B cell (primary cell): ENCODE results near the gene RPIA. TPM values are rescaled to one million over a fixed set of nuclear protein-coding genes. Genes with fewer than 3 reads are reported as not detected.

Source experiments
- ATAC-seq: fragments of 200-7000 bp; cut with Tn5 transposase; one replicate; pipeline ENCODE4 v1.10.0; 2021; ENCODE audit warnings: low read depth, mild to moderate bottlenecking, moderate number of reproducible peaks, moderate library complexity
- CTCF ChIA-PET: fragments of 350-600 bp; sonication (Branson Sonifier 250); formaldehyde crosslinking; loops from one replicate; lab custom pipeline; 2021; ENCODE audit warnings: antibody characterized with exemption, inconsistent platforms; lab: Charles Lee
- POLR2A ChIA-PET: fragments of 350-600 bp; sonication (Branson Sonifier 250); formaldehyde crosslinking; loops from one replicate; lab custom pipeline; 2021; ENCODE audit warnings: antibody characterized with exemption; lab: Charles Lee
- DNase-seq: peaks from one replicate; pipeline ENCODE4 v3.0.0; 2013
- H2AFZ ChIP-seq: 2 replicates; pipeline ENCODE4 v1.6.1; 2012; ENCODE audit warnings: mild to moderate bottlenecking, low read depth, low read length; ENCODE audit not compliant: insufficient read depth, poor library complexity, severe bottlenecking
- H3K27ac ChIP-seq, 2 donors: 1 replicate in 1 of 2; 2 replicates in 1 of 2; pipeline ENCODE4 v1.5.1; 2012 to 2013; ENCODE audit warnings: low read length in 2 of 2, mild to moderate bottlenecking in 2 of 2, moderate library complexity in 1 of 2
- H3K27me3 ChIP-seq, 4 experiments: fragments of 200-600 bp in 1 of 4; sonication (generic) in 1 of 4; replicated peaks in 1 of 4; 1 replicate in 2 of 4; 2 replicates in 2 of 4; pipeline versions ENCODE4 v1.6.1 to v1.7.0; 2013 to 2016; ENCODE audit warnings: low read length in 3 of 4, mild to moderate bottlenecking in 2 of 4, mixed read lengths in 1 of 4, moderate library complexity in 1 of 4; ENCODE audit not compliant: insufficient read depth in 4 of 4, control insufficient read depth in 3 of 4; ENCODE audit errors: control extremely low read depth in 1 of 4
- H3K36me3 ChIP-seq, 2 experiments: replicated peaks in 1 of 2; 1 replicate in 1 of 2; 2 replicates in 1 of 2; pipeline versions ENCODE4 v1.6.1 to v1.7.1; 2013; ENCODE audit warnings: low read length in 1 of 2; ENCODE audit not compliant: insufficient read depth in 2 of 2, control insufficient read depth in 1 of 2; ENCODE audit errors: control extremely low read depth in 1 of 2, extremely low read depth in 1 of 2
- H3K4me1 ChIP-seq, 2 donors: fragments of 200-600 bp in 1 of 2; sonication (generic) in 1 of 2; 1 replicate in 1 of 2; 2 replicates in 1 of 2; pipeline versions ENCODE4 v1.5.1 to v1.6.1; 2013 to 2017; ENCODE audit warnings: low read length in 2 of 2; ENCODE audit not compliant: control insufficient read depth in 2 of 2, insufficient read depth in 2 of 2
- H3K4me2 ChIP-seq: replicated peaks from 2 replicates; pipeline ENCODE3; 2012; ENCODE audit warnings: mild to moderate bottlenecking, low read depth, low read length; ENCODE audit not compliant: poor library complexity, severe bottlenecking
- H3K4me3 ChIP-seq, 5 experiments: fragments of 200-600 bp in 1 of 5; sonication (generic) in 1 of 5; 1 replicate in 3 of 5; 2 replicates in 2 of 5; pipeline versions ENCODE4 v1.5.1 to v1.7.0; 2011 to 2016; ENCODE audit warnings: low read length in 4 of 5, mild to moderate bottlenecking in 4 of 5, low read depth in 2 of 5, control low read depth in 1 of 5, moderate library complexity in 1 of 5; ENCODE audit not compliant: insufficient read depth in 1 of 5; ENCODE audit errors: control extremely low read depth in 1 of 5, extremely low read depth in 1 of 5
- H3K79me2 ChIP-seq: fragments of 200-600 bp; sonication (generic); one replicate; pipeline ENCODE4 v1.6.0; 2016; ENCODE audit warnings: low read length; ENCODE audit not compliant: control insufficient read depth, insufficient read depth
- H3K9ac ChIP-seq: fragments of 200-600 bp; sonication (generic); 2 replicates; pipeline ENCODE4 v1.6.1; 2017; ENCODE audit warnings: mild to moderate bottlenecking, low read length, moderate library complexity
- H3K9me3 ChIP-seq, 3 donors: one replicate each; pipeline versions ENCODE4 v1.6.1 to v1.7.1; 2013; ENCODE audit warnings: low read length in 2 of 3; ENCODE audit not compliant: control insufficient read depth in 2 of 3, insufficient read depth in 1 of 3; ENCODE audit errors: control extremely low read depth in 1 of 3
- H4K20me1 ChIP-seq: 2 replicates; pipeline ENCODE4 v1.6.0; 2012; ENCODE audit warnings: mild to moderate bottlenecking, low read length; ENCODE audit not compliant: insufficient read depth, control insufficient read depth, poor library complexity, severe bottlenecking
- H3K27ac Mint-ChIP-seq: one replicate; pipeline ENCODE4 v1.8.0; 2021; ENCODE audit warnings: mixed read lengths
- H3K27me3 Mint-ChIP-seq: one replicate; pipeline ENCODE4 v1.8.0; 2021; ENCODE audit warnings: mixed read lengths
- H3K4me1 Mint-ChIP-seq: one replicate; pipeline ENCODE4 v1.8.0; 2021; ENCODE audit warnings: mixed read lengths
- H3K4me3 Mint-ChIP-seq: one replicate; pipeline ENCODE4 v1.8.0; 2021; ENCODE audit warnings: mixed read lengths
- H3K9me3 Mint-ChIP-seq: one replicate; pipeline ENCODE4 v1.8.0; 2022; ENCODE audit warnings: mixed read lengths; ENCODE audit not compliant: insufficient read depth
- EZH2 ChIP-seq: IDR thresholded peaks from 2 replicates; pipeline ENCODE4 v1.6.1; 2012; ENCODE audit warnings: borderline replicate concordance, low read depth, mild to moderate bottlenecking, moderate library complexity, low read length; ENCODE audit not compliant: insufficient read depth, poor library complexity, severe bottlenecking
- WGBS: methylation state at CpG from one replicate; pipeline ENCODE4 v1.1.5; 2013; ENCODE audit warnings: missing lambda C conversion rate; ENCODE audit not compliant: insufficient coverage; 5-methylcytosine and 5-hydroxymethylcytosine counted together
- intact Hi-C: fragments of 100-400 bp; cut with micrococcal nuclease; formaldehyde crosslinking; loops from one replicate; pipeline ENCODE4 v1.10.0; 2022
- polyA plus RNA-seq: library from polyadenylated mRNA; depleted of rRNA; stranded (reverse); fragments of >200 nt; gene quantifications from 2 replicates; pipeline ENCODE4 v1.2.3, GENCODE V29; 2012
- total RNA-seq, 2 donors: library from RNA; stranded (reverse); fragments of 120-200 nt in 1 of 2; gene quantifications; 1 replicate in 1 of 2; 2 replicates in 1 of 2; pipeline versions ENCODE4 v1.2.3 to v1.2.4, GENCODE V29; 2013 to 2022
- TF ChIP-seq, protein P1 (sequence below): fragments of 200-600 bp; IDR thresholded peaks from one replicate; pipeline ENCODE4 v1.8.0; 2022; ENCODE audit warnings: antibody characterized with exemption, mild to moderate bottlenecking

The RPIA gene
- total and polyA plus RNA-seq, 2 donors (not counting 1 experiment from before 2014, with no cell fraction given), result 9.4 to 19.7 TPM

DNA sequence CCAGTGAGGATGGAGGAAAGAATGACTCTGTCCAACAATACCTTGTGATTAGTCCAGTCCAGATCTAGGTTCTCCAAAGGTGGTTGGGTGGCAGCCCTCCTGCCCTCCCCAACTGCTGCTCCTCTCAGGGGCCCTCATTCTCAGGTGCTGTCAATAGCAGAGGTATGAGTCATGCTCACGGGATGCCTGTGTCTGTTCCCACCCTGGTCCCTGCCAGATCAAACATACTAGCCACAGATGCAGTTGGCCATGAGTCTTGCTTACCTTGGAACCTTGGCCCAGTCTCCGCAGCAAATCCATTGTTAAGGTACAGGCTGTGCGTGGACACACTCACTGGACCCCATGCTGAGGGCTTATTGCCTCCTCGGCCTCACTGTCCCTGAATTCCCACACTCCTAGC lies 24.9 kb upstream of the RPIA start:
- H3K4me2 ChIP-seq, result no peak overlapping the region
- H4K20me1 ChIP-seq, result no peaks in the 10 kb centered on the region
- no peak overlapping the region for H3K4me3 Mint-ChIP-seq

DNA sequence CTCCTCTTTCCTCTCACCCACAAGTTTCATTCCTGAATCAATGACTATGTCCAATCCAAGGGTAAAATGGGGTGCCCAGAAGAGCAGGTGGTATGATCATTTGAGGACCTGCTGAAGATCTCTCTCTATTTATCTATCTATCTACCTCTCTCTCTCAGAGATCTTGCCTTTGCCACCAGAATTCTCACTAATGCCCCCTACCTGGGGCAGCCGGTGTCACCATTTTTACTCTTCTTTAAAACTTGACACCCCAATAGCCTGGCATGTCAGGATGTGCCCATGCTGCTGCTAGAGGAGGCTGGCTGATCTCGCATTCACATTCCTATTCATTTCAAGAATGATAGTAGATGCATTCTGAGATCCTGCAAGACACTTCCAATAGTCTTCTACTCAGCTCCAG lies 24.3 kb upstream of the RPIA start:
- Histone ChIP-seq H3K36me3 (no peaks in the 10 kb centered on the region), H3K4me2 (no peak overlapping the region), H3K27me3 (no peaks in the 10 kb centered on the region), H3K27ac (no peak overlapping the region), H2AFZ (no peak overlapping the region), H3K4me3 (no peak overlapping the region), H4K20me1 (no peaks in the 10 kb centered on the region), H3K79me2 (no peaks in the 10 kb centered on the region), H3K9ac (no peak overlapping the region), H3K4me1 (peaks cover 0 to 3% of the 10 kb centered on the region in 2 donors), H3K9me3 (no peaks in the 10 kb centered on the region)
- H3K4me3 Mint-ChIP-seq, result no peak overlapping the region
- H3K27me3 Mint-ChIP-seq, result no peaks in the 10 kb centered on the region
- ATAC-seq, result no peak
- TF ChIP-seq EZH2, result no peak
- TF ChIP-seq, protein P1, sequence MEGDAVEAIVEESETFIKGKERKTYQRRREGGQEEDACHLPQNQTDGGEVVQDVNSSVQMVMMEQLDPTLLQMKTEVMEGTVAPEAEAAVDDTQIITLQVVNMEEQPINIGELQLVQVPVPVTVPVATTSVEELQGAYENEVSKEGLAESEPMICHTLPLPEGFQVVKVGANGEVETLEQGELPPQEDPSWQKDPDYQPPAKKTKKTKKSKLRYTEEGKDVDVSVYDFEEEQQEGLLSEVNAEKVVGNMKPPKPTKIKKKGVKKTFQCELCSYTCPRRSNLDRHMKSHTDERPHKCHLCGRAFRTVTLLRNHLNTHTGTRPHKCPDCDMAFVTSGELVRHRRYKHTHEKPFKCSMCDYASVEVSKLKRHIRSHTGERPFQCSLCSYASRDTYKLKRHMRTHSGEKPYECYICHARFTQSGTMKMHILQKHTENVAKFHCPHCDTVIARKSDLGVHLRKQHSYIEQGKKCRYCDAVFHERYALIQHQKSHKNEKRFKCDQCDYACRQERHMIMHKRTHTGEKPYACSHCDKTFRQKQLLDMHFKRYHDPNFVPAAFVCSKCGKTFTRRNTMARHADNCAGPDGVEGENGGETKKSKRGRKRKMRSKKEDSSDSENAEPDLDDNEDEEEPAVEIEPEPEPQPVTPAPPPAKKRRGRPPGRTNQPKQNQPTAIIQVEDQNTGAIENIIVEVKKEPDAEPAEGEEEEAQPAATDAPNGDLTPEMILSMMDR, result no peak
- no peak overlapping the region for H3K27ac Mint-ChIP-seq
- H3K9me3 Mint-ChIP-seq, result no peaks in the 10 kb centered on the region
- POLR2A ChIA-PET, result interaction anchor here (1.5 kb wide), 1 partner anchor 41 kb away, joined by 3 read pairs; no protein-coding TSS in a partner anchor
- WGBS, result no CpG with 5 or more reads among the region's 2 CpGs
- H3K4me1 Mint-ChIP-seq, result peaks cover 5% of the 10 kb centered on the region
- intact Hi-C loops, result no loop called here
- CTCF ChIA-PET, result interaction anchor here (1.0 to 13.6 kb wide), 6 partner anchors 17 to 79 kb away, joined by 3 to 540 read pairs (median 4); partner anchors contain the start of gene EIF2AK3
- DNase-seq, result no peak

More for the DNA sequence above, 24.9 kb upstream of the RPIA start:
- Mint-ChIP-seq H3K4me1 (no peaks in the 10 kb centered on the region), H3K9me3 (no peaks in the 10 kb centered on the region), H3K27me3 (no peaks in the 10 kb centered on the region), H3K27ac (no peak overlapping the region)
- H3K27me3 ChIP-seq, result no peaks in the 10 kb centered on the region
- 98% methylated on average over 4 of the region's 4 CpGs for WGBS
- H3K4me3 ChIP-seq, result no peak overlapping the region
- no peaks in the 10 kb centered on the region for H3K36me3 ChIP-seq
- H3K27ac ChIP-seq, result no peak overlapping the region
- ATAC-seq, result no peak
- TF ChIP-seq EZH2, result no peak
- TF ChIP-seq, protein P1, result no peak
- no peak overlapping the region for H2AFZ ChIP-seq
- H3K9ac ChIP-seq, result no peak overlapping the region
- DNase-seq, result no peak
- intact Hi-C loops, result no loop called here
- ChIA-PET CTCF (interaction anchor here (1.8 to 13.6 kb wide), 3 partner anchors 18 to 78 kb away, joined by 4 to 540 read pairs (median 49); partner anchors contain the start of gene EIF2AK3), POLR2A (no interaction called here)
- no peaks in the 10 kb centered on the region for H3K9me3 ChIP-seq
- H3K79me2 ChIP-seq, result no peaks in the 10 kb centered on the region
- peaks cover 0 to 3% of the 10 kb centered on the region in 2 donors for H3K4me1 ChIP-seq
